Measurements from ENCODE around the gene SLC5A5.

DNA sequence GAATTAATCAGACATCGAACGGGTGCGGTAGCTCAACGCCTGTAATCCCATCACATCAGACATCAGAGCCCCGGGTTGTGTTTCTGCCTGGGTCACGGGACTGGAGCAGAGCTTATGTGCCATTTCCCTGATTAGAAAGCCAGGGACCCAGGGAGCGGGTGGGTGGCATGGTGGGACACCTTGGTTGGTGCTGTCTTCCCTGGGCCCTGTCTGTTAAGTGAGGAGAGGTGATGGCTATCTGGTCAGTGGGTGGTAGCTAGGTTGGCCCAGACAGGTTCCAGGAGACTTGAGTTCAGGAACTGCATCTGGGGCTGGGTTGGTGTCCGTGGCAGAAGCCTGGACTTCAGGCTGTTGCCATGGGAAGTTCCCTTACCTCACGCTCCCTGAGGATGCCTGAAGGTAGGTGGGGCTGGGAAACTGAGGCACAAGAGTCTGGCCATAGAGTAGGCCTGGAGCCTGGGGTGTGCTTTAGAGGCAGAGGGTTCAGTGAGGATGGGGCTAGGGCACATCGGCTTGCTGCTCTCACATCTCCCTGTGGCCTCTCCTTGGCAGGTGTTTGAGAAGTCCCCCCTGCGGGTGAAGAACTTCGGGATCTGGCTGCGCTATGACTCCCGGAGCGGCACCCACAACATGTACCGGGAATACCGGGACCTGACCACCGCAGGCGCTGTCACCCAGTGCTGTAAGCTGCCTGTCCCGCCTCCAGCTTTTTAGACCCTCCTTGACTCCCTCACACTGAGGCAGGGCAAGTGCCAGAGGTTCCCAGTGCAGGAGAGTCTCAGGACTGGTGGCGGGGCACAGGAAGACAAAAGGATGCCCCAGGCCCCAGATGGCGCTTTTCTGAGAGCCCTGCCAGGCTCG lies 10.0 kb upstream of the SLC5A5 start:
- no peak for TF ChIP-seq CTCF (IDR thresholded peaks at IDR 0.05)
- no peak for TF ChIP-seq POLR2A (IDR thresholded peaks at IDR 0.05)
